ENCODE data around the gene PRPF4. TPM values are rescaled to one million over a fixed set of nuclear protein-coding genes. Genes with fewer than 3 reads are reported as not detected.
"Not testable (repeated sequence)": the region's sequence is repeated elsewhere in the genome, so short reads cannot be mapped to it uniquely, and the experiment has no call there.

Gene PRPF4
- total RNA-seq = 20.5 TPM

DNA sequence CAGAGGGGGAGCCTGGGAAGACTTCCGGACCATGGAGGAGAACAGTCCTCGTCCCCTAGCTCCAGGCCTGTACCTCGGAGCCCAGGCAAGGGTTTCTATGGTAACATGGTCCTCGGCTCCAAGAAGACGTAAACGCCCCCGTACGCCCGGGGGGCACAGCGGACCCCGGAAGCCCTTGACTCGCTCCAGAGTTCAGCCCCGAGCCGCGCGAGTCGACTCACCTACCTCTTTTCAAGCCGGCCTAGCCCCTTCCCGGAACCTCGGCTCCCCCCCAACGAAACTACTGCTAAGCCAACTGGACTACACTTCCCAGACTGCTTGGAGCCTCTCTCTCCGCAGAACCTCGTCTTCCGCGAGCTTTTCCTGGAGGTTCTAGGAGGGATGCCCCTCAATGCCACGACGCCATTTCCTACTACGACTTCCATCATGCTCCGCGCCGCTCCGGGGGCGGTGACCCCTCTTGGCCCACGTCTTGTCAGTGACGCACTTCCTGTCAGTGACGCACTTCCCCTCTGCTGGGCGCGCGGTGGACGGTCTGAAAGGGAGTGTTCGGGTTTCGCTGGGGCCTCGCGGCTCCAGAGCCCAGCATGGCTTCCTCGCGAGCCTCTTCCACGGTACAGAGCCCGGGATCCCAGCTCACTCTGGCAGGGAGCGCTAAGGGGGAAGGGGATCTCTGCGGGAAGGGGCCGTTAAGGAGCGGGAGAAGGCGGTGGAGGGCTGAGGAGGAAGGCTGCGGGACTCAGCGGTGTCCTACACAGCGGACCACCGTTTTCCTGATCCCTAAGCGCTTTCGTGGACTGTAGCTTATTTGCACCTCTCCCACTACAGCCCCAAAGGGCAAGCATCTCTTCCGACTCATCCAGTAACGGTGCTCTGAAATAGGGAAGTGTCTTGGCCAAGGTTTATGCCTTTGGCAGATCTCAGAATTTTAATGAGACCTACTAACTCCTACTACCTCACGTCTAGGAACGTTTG is at the start of gene PRPF4, which contains the start of gene CDC26:
Gene PRPF4, plus strand, starts transcription at position 502 of the 975 bp plus-strand sequence. Its CDS starts 86 bp downstream, at position 588.
Gene CDC26, minus strand, starts transcription at position 416 of the 975 bp plus-strand sequence. CDS start 3,065 bp downstream, outside the sequence.
- DNase-seq (ENCODE audit: low read depth in 2 of 3, low spot score in 2 of 3) = peak; percentile 86 to 99 (median 98)

DNA sequence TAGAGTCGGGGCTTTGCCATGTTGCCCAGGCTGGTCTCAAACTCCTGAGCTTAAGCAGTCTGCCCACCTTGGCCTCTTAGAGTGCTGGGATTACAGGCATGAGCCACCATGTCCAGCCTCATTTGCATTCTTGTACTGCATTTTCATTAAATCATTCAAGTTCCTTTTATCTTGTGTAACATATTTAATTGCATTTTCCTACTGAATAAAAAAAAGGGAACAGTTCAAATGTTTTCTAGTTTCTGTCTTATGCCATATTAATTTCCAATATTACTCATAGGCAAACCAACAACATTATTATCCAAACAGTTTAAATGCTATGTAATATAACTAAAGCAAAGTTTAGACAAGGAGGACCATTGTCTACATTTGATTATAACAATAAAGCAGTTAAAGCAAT is 48.0 kb upstream of the PRPF4 start:
- DNase-seq (ENCODE audit: low read depth in 2 of 3, low spot score in 2 of 3) = peak in 1 of 3 donors; percentile 10

DNA sequence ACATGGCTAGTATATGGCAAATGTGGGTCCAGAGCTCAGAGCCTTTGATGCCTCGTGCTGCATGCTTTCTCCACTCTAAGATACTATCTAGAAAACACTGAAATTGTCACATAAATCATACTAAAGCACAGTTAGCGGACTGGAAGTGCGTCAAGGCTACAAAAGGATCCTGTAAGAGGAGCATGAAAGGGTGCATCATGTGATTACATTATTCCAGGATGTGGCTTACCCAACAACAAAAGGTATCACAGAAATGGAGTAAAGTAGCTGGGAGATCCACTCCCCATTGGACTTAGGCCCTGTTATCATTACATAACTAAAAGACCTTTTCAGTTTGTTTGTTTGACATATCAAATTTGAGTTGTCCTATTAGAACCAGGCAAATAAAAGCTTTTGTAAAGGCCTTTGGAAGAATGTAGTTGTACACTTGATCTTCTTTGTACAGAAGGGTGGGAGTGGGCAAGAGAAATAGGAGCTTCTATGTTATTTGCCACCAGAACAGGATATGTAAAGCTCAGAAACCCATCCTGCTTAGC is 47.3 kb upstream of the PRPF4 start:
- DNase-seq (ENCODE audit: low read depth in 2 of 3, low spot score in 2 of 3) = peak in 1 of 3 donors; percentile 56

DNA sequence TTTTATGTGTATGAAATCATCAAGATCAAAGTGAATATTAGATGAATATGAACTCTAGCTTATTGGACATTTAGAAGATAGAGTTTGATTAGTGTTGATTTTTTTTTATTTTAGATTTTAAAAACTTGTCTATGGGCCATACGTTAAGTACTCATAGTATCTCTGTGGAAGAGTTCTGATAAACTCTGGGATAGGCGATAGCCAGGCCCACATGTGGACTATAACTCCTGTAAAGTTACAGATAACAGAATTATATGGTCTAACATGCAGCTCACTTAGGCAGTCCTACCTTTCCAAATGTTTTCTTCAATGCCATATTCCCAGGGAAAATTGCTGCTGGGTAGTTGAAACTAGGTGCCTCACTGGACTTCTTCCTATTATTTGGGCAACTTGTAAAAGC is 43.8 kb upstream of the PRPF4 start:
- DNase-seq (ENCODE audit: low read depth in 2 of 3, low spot score in 2 of 3) = no peak

DNA sequence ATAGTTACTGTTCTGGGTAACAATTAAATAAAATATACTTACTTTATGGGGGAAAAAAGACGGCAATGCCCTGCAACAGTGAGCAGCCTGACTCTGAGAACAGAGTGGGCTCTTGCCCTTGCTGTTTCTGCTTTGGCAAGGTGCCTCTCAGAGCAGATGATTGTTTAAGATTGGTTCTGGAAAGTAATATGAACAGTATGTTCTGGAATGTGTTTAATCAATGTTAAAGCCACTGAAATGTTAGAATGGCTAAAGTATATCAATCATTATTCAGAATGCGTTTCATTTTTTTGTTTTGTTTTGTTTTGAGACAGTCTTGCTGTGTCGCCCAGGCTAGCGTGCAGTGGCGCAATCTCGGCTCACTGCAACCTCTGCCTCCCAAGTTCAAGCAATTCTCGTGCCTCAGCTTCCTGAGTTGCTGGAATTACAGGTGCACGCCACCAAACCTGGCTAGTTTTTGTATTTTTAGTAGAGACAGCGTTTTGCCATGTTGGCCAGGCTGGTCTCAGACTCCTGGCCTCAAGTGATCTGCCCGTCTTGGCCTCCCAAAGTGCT is 39.7 kb upstream of the PRPF4 start:
- not testable (repeated sequence) for DNase-seq (ENCODE audit: low read depth in 2 of 3, low spot score in 2 of 3)

DNA sequence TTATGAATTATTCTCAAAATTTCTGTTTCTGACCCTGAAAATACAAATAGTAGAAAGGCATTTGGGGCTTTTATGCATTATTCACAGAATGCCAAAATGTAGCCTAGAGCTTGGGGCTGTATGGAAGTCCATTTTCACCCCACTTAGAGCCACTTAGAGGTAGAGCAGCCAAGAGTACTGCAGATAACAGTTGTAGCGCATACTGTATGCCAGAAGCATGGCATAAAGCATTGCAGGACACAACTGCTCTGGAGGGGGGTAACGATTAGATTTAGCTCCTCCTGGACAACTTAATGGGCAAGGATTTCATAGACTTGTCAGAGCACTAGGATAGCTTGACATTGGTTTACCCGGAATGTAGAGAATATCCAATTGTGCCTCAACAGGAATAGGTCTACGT is 38.4 kb upstream of the PRPF4 start:
- DNase-seq (ENCODE audit: low read depth in 2 of 3, low spot score in 2 of 3) = no peak

DNA sequence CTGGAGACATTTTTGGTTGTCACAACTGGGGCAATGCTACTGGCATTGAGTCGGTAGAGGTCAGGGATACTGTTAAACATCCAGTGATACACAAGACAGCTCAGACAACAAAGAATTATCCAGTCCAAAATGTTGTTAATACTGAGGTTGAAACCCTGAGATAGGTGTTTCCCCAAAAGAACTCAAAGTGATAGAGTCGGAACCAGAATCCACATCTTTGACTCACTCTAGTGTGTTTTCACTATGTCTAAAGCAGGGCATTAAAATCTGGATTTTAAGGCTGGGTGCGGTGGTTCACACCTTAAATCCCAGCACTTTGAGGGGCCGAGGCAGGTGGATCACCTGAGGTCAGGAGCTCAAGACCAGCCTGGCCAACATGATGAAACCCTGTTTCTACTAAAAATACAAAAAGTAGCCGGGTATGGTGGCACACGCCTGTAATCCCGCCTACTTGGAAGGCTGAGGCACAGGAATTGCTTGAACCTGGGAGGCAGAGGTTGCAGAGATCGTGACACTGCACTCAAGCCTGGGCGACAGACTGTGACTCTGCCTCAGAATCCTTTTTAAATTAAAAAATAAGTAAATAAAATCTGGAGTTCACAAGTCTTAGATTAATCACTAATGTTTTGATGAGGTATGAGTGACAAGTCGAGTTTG is 37.1 kb upstream of the PRPF4 start:
- no peak for DNase-seq (ENCODE audit: low read depth in 2 of 3, low spot score in 2 of 3)

DNA sequence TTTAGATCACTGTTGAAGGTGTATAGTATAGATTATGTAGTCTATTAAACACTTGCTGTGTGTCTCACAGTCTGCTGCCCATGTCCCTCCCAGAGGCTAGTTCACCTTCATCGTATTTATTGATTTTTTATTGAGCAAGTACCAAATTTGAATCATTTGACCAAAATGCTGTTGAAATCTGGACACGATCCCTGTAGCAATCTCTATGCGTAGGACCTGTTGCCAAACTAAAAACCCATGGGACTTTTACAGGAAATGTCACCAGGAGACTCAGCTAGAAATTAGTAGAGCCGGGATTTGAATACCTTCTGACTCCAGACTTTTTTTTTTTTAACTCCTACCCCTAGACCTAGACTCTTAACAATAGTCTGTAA is 36.6 kb upstream of the PRPF4 start:
- DNase-seq (ENCODE audit: low read depth in 2 of 3, low spot score in 2 of 3) = no peak

DNA sequence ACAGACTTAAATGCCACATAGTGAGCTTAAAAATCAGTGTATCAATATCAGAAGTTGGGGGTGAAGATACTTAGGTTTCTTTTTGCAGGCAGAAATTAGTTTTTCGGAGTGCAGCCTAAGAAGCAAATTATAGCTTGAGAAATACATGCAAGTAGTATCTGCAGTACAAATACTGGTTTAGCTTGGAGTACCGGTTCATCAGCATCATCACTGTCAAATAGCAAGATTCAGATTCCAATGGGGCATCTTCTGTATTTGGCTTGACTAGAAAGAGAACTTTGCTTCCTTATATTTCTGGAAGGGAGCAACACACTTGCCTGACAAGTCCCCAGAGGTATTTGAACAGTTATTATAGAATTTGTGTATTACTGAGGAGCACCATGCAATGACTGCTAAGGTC is 34.3 kb upstream of the PRPF4 start:
- no peak for DNase-seq (ENCODE audit: low read depth in 2 of 3, low spot score in 2 of 3)

DNA sequence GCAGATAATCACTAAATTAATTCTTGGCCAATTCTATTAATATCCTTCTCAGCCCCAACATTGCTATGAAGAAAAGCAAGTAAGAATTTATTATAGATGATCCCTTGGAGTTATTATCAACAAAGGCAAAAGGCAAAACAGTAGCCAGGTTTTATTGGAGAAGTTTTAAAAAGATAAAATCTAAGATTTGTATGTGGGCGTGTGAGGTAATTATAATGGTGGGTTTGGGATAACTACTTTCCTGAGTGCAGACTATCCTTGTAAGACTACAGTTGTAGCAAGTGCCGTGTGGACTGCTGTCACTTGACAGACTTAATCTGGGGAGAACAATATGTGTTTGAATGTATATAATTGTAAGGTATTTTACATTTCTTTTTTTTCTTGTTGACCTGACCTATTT is 30.9 kb upstream of the PRPF4 start:
- DNase-seq (ENCODE audit: low read depth in 2 of 3, low spot score in 2 of 3) = no peak

DNA sequence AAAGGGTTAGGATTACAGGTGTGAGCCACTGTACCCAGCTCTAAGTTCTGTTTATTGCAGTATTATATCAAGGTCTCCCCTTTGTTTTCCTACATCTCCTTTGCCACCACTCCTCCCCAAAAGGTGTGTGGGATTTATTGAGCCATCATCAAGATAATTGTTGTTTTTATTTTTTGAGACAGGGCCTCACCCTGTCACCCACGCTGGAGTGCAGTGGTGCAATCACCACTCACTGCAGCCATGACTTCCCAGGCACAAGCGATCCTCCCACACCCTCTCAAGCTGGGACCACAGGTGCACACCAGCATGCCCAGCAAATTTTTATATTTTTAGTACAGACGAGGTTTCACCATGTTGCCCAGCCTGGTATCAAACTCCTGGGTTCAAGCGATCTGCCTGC is 29.6 kb upstream of the PRPF4 start:
- DNase-seq (ENCODE audit: low read depth in 2 of 3, low spot score in 2 of 3) = no peak

DNA sequence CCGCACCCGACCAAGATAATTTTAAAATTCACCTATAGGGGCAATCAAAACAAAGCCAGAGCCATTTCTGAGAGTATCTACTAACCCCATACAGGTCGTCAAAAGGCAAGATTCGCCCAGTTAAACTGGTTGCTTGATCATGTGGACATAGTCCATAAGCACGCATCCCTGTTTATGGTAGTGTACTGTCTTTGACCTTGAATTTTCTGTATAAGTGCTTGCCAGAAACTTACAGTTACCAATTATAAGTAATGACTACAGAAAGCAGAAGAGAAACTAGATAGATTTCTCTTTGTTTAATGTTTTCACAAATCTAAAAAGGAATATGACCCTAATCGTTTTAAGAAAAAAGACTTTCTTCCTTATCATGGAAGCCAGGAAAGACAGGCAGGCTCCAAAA is 28.5 kb upstream of the PRPF4 start:
- no peak for DNase-seq (ENCODE audit: low read depth in 2 of 3, low spot score in 2 of 3)

DNA sequence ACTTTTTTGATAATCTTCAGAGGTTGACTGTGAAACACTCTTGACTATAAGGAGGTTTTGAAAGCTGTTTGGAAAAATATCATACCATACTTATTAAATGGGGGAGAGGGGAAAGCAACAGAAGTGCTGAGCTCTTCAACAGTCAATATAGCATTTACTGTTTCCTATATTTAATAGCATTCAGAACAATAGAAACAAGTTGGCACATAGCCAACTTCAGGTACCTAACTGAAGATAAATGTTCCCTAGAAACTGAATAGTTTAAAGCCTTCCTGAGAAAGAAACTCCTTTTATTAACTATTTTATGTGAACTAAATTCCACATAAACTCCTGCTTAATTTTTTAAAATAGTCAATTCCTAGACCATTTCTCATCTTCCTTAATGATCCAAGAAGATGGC is 27.8 kb upstream of the PRPF4 start:
- no peak for DNase-seq (ENCODE audit: low read depth in 2 of 3, low spot score in 2 of 3)

DNA sequence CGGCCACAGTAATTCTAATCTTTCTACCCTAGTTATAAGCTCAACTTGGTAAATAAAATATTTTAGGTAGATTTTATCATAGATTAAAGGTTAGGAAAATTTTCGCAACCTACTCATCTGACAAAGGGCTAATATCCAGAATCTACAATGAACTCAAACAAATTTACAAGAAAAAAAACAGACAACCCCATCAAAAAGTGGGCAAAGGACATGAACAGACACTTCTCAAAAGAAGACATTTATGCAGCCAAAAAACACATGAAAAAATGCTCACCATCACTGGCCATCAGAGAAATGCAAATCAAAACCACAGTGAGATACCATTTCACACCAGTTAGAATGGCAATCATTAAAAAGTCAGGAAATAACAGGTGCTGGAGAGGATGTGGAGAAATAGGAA is 25.8 kb upstream of the PRPF4 start:
- not testable (repeated sequence) for DNase-seq (ENCODE audit: low read depth in 2 of 3, low spot score in 2 of 3)

DNA sequence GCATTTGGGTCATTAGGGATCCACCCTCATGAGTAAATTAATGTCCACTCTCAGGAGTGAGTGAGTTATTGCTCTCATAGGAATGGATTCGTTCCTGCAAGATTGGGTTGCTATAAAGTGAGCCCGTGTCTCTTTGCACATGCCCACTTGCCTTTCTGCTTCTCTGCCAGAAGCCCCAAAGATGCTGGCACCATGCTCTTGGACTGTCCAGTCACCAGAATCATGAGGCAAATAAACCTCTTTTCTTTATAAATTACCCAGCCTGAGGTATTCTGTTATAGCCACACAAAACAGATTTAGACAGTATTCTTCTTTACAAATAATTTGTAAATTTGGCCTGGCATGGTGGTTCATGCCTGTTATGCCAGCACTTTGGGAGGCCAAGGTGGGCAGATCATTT is 24.7 kb upstream of the PRPF4 start:
- no peak for DNase-seq (ENCODE audit: low read depth in 2 of 3, low spot score in 2 of 3)

DNA sequence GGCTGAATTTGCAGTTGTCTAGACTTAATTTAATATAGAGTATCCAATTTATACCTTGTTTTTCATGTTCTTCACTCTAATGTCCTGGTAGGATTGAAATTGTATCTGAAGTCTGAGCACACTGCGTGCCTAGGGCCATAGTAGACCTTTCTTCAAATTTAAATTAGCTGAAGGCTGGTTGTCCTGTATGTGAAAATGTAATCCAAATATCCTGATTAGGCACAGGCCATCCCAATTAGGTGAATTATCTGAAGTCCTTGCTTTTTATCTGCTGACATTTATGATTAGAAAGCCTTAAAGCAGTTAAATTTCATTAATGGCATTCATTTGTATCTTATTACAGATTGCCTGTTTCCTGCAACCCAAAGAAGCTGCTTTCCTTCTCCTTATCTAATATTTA is 20.5 kb upstream of the PRPF4 start:
- no peak for DNase-seq (ENCODE audit: low read depth in 2 of 3, low spot score in 2 of 3)

DNA sequence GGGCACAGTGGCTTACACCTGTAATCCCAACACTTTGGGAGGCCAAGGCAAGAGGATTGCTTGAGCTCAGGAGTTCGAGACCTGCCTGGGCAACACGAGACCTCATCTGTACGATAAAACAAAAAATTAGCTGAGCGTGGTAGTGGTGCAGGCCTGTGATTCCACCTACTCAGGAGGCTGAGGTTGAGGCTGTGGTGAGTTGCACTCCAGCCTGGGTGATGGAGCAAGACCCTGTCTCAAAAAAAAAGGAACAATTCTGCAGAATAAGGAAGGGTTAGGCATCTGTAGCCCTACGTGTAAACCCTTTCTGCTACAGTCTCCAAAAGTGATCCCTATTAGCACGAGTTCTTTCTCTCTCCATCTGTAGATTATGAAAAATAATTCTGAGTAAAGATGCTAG is 20.0 kb upstream of the PRPF4 start:
- no peak for DNase-seq (ENCODE audit: low read depth in 2 of 3, low spot score in 2 of 3)

DNA sequence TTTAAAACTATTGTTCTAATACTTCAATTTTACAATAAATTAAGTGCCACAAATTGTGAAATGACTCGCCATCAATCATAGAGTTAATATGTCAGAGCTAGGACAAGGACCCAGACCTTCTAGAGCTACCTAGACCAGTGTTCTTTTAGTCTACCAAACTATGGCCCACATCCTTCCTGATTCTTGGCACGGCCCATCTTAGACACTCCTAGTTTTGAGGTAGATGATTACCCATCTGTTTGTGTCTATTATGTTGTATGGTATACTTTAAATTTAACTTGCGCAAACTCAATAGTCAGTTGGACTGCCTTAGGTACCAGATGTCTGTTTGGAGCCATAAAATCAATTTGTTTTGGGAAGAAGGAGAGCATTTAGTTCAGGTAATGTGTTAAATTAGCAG is 17.6 kb upstream of the PRPF4 start:
- no peak for DNase-seq (ENCODE audit: low read depth in 2 of 3, low spot score in 2 of 3)

DNA sequence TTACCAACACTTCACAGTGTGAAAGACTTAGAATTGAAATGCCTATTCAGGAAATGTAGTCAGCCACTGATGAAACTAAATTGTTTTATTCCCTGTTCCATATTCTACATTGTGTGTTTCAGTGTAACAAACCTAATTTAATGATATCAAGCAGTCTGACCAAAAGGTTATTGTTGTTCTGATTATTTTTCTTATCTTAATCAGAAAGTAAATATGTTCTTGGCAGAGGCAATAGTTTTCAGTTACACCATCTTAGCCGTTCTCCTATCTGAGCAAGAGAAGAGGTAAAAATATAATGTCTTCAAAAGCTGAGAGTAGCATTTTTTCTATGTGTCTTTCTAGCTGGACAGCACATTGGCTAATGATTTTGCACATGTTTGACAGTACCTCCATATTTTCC is 17.2 kb upstream of the PRPF4 start:
- no peak for DNase-seq (ENCODE audit: low read depth in 2 of 3, low spot score in 2 of 3)

DNA sequence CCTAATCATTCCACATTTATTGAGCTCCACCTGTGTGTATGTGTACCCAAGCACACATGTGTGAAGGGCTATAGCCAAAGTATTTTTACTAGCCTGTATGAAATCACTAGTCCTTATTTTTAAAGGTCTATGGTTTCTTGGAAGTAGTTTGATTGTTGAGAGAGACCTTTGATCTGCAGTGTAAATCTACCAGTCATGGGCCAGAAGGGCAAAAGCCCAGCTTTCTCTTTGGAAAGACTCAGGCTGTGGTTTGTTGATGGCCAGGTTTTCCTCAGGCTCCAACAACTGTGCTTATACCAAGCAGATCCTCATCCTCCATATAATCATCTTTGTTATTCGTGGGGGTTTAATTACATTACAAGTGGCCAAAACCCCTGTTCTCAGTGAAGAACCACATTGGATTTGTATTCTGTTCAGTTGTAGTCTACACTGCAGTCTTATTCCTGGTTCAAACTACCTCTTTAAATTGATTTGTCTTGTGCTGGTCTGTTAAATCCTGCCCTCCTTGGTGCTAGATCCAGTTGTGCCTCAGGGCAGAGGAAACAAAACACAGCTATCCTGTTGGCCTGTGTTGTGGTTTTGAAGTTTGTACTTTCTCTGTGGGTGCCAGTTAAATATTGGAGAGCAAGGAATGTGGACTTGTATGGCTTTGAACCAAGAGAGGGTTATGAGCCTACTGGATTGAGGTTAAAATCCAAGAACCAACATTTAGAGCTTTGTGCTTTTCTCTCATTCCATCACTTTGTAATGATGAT is 13.4 kb upstream of the PRPF4 start:
- DNase-seq (ENCODE audit: low read depth in 2 of 3, low spot score in 2 of 3) = no peak

DNA sequence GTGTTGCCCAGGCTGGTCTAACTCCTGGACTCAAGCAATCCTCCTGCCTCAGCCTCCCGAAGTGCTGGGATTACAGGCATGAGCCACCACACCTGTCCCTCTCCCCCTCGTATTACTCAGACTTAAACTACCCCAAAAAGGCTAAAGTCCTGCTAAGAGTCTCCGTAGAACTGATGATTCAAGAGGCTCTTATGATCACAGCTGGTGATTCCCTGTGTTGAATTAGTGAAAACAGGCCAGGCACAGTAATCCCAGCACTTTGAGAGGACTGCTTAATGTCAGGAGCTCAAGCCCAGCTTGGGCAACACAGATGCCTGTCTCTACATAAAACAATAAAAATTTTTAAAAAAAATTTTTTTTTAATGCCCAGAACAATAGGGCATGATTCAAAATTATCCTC is 9.3 kb upstream of the PRPF4 start:
- DNase-seq (ENCODE audit: low read depth in 2 of 3, low spot score in 2 of 3) = no peak

Data from hematopoietic multipotent progenitor cell (in vitro differentiated cells).